ENCODE results near the gene TPO. TPM values are rescaled to one million over a fixed set of nuclear protein-coding genes. Genes with fewer than 3 reads are reported as not detected.
"Not testable (repeated sequence)": the region's sequence is repeated elsewhere in the genome, so short reads cannot be mapped to it uniquely, and the experiment has no call there.

Gene TPO
- total RNA-seq, 1 donor from 2014 or later = 7.0 TPM

- intact Hi-C loops (cut with DNase I) = no loop called here
- DNase-seq (no peak), ATAC-seq (ENCODE audit: poor library complexity) (no peak)
Measured at GRCh38 chr2:1556776-1557466, 143.7 kb downstream of the TPO start.

- intact Hi-C loops (cut with DNase I) = no loop called here
- DNase-seq (no peak), ATAC-seq (ENCODE audit: poor library complexity) (no peak)
Measured at GRCh38 chr2:1557467-1557820, 144.2 kb downstream of the TPO start.

- intact Hi-C loops (cut with DNase I) = no loop called here
- DNase-seq = no peak
- no peak for ATAC-seq (ENCODE audit: poor library complexity)
Measured at GRCh38 chr2:1559589-1560175, 146.4 kb downstream of the TPO start.

GRCh38 chr2:1561259-1561658 lies 148.0 kb downstream of the TPO start:
- DNase-seq = no peak
- intact Hi-C loops (cut with DNase I) = no loop called here
- no peak for ATAC-seq (ENCODE audit: poor library complexity)

- ATAC-seq (ENCODE audit: poor library complexity) (no peak), DNase-seq (no peak)
- intact Hi-C loops (cut with DNase I) = no loop called here
Measured at GRCh38 chr2:1561811-1562421, 148.7 kb downstream of the TPO start.

GRCh38 chr2:1563084-1563857 lies 150.0 kb downstream of the TPO start:
- no peak for ATAC-seq (ENCODE audit: poor library complexity)
- intact Hi-C loops (cut with DNase I) = no loop called here
- DNase-seq = no peak

- ATAC-seq (ENCODE audit: poor library complexity) (no peak), DNase-seq (no peak)
- intact Hi-C loops (cut with DNase I) = no loop called here
Measured at GRCh38 chr2:1563943-1564891, 151.0 kb downstream of the TPO start.

GRCh38 chr2:1567556-1568344 lies 154.5 kb downstream of the TPO start:
- no peak for ATAC-seq (ENCODE audit: poor library complexity)
- intact Hi-C loops (cut with DNase I) = no loop called here
- DNase-seq = no peak

- intact Hi-C loops (cut with DNase I); ATAC-seq (ENCODE audit: poor library complexity); DNase-seq: not testable (repeated sequence)
Measured at GRCh38 chr2:1568345-1568668, 155.0 kb downstream of the TPO start.

GRCh38 chr2:1569879-1570450 lies 156.7 kb downstream of the TPO start:
- ATAC-seq (ENCODE audit: poor library complexity) (no peak), DNase-seq (no peak)
- intact Hi-C loops (cut with DNase I) = no loop called here

- intact Hi-C loops (cut with DNase I) = no loop called here
- DNase-seq (no peak), ATAC-seq (ENCODE audit: poor library complexity) (no peak)
Measured at GRCh38 chr2:1571477-1572417, 158.5 kb downstream of the TPO start.

- intact Hi-C loops (cut with DNase I) = no loop called here
- peak; percentile 76 for ATAC-seq (ENCODE audit: poor library complexity)
- peak; percentile 84 for DNase-seq
Measured at GRCh38 chr2:1572638-1573037, 159.4 kb downstream of the TPO start.

- ATAC-seq (ENCODE audit: poor library complexity) (no peak), DNase-seq (no peak)
- intact Hi-C loops (cut with DNase I) = no loop called here
Measured at GRCh38 chr2:1577846-1578245, 164.6 kb downstream of the TPO start.

- peak; percentile 11 for DNase-seq
- ATAC-seq (ENCODE audit: poor library complexity); intact Hi-C loops (cut with DNase I): not testable (repeated sequence)
Measured at GRCh38 chr2:1581257-1581964, 168.1 kb downstream of the TPO start.

- intact Hi-C loops (cut with DNase I) = no loop called here
- DNase-seq = no peak
- ATAC-seq (ENCODE audit: poor library complexity) = no peak
Measured at GRCh38 chr2:1581965-1582625, 168.8 kb downstream of the TPO start.

Data from Right ventricle myocardium superior (tissue), 1 donor.